Measurements from ENCODE around the gene MRI1. TPM values are rescaled to one million over a fixed set of nuclear protein-coding genes. Genes with fewer than 3 reads are reported as not detected.

The MRI1 gene
- total RNA-seq, 4 donors from 2014 or later, result 63.0 to 304 (median 99.2) TPM

- Histone ChIP-seq H3K4me3 (no peak overlapping the region), H3K27me3 (peaks cover 4% of the 10 kb centered on the region), H3K9me3 (no peaks in the 10 kb centered on the region), H3K36me3 (no peaks in the 10 kb centered on the region), H3K4me1 (no peaks in the 10 kb centered on the region), H3K27ac (no peak overlapping the region)
- TF ChIP-seq EP300 (IDR thresholded peaks at IDR 0.05; ENCODE audit: low read depth), result no peak
- TF ChIP-seq, protein P1, sequence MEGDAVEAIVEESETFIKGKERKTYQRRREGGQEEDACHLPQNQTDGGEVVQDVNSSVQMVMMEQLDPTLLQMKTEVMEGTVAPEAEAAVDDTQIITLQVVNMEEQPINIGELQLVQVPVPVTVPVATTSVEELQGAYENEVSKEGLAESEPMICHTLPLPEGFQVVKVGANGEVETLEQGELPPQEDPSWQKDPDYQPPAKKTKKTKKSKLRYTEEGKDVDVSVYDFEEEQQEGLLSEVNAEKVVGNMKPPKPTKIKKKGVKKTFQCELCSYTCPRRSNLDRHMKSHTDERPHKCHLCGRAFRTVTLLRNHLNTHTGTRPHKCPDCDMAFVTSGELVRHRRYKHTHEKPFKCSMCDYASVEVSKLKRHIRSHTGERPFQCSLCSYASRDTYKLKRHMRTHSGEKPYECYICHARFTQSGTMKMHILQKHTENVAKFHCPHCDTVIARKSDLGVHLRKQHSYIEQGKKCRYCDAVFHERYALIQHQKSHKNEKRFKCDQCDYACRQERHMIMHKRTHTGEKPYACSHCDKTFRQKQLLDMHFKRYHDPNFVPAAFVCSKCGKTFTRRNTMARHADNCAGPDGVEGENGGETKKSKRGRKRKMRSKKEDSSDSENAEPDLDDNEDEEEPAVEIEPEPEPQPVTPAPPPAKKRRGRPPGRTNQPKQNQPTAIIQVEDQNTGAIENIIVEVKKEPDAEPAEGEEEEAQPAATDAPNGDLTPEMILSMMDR (IDR thresholded peaks at IDR 0.05), result no peak
- 82 to 100% methylated on average over 1 to 5 of the region's 5 CpGs for WGBS, 2 donors (ENCODE audit: low coverage in 1 of 2)
- in situ Hi-C loops (cut with MboI; ENCODE audit: low pct_ligation_motif_present in 1 of 4, low pct_unique_long_range_greater_than_20kb in 1 of 4, low sequenced_read_pairs in 3 of 4) (loop anchor here in 2 of 4 donors (25.0 kb wide), 2 partner anchors 111 to 436 kb away; no protein-coding TSS in a partner anchor), intact Hi-C loops (cut with DNase I; ENCODE audit: low total_unique reads) (no loop called here)
- DNase-seq, result no peak
Measured at GRCh38 chr19:13723206-13723605, 41.1 kb upstream of the MRI1 start.

- no peaks in the 10 kb centered on the region for H3K27me3 ChIP-seq
- intact Hi-C loops (cut with DNase I; ENCODE audit: low total_unique reads), result no loop called here
- H3K9me3 ChIP-seq, result no peaks in the 10 kb centered on the region
- DNase-seq, result no peak
- H3K4me3 ChIP-seq, result no peak overlapping the region
- H3K27ac ChIP-seq, result no peak overlapping the region
- H3K4me1 ChIP-seq, result peaks cover 0 to 15% (median 7%) of the 10 kb centered on the region in 4 donors
- TF ChIP-seq EP300 (IDR thresholded peaks at IDR 0.05; ENCODE audit: low read depth) (no peak), POLR2AphosphoS5 (IDR thresholded peaks at IDR 0.05) (no peak), POLR2A (IDR thresholded peaks at IDR 0.05) (no peak)
- TF ChIP-seq, protein P1 (IDR thresholded peaks at IDR 0.05), result no peak
- in situ Hi-C loops (cut with MboI; ENCODE audit: low pct_ligation_motif_present in 1 of 4, low pct_unique_long_range_greater_than_20kb in 1 of 4, low sequenced_read_pairs in 3 of 4), result no loop called here
- WGBS, 2 donors (ENCODE audit: low coverage in 1 of 2), result 91 to 96% methylated on average over 3 to 5 of the region's 5 CpGs
- no peaks in the 10 kb centered on the region for H3K36me3 ChIP-seq
Measured at GRCh38 chr19:13726323-13726722, 38.0 kb upstream of the MRI1 start.

- in situ Hi-C loops (cut with MboI; ENCODE audit: low pct_ligation_motif_present in 1 of 4, low pct_unique_long_range_greater_than_20kb in 1 of 4, low sequenced_read_pairs in 3 of 4) (no loop called here), intact Hi-C loops (cut with DNase I; ENCODE audit: low total_unique reads) (no loop called here)
- no peak overlapping the region for H3K4me3 ChIP-seq
- 80 to 85% methylated on average over 5 to 8 of the region's 8 CpGs for WGBS, 2 donors (ENCODE audit: low coverage in 1 of 2)
- no peak overlapping the region for H3K27ac ChIP-seq
- DNase-seq, result no peak
- peaks cover 4 to 23% (median 14%) of the 10 kb centered on the region in 4 donors for H3K4me1 ChIP-seq
- H3K27me3 ChIP-seq, result no peaks in the 10 kb centered on the region
- no peaks in the 10 kb centered on the region for H3K36me3 ChIP-seq
- no peaks in the 10 kb centered on the region for H3K9me3 ChIP-seq
- no peak for TF ChIP-seq EP300 (IDR thresholded peaks at IDR 0.05; ENCODE audit: low read depth)
- TF ChIP-seq, protein P1 (IDR thresholded peaks at IDR 0.05), result no peak
- TF ChIP-seq POLR2A (IDR thresholded peaks at IDR 0.05), result no peak
- TF ChIP-seq POLR2AphosphoS5 (IDR thresholded peaks at IDR 0.05), result no peak
Measured at GRCh38 chr19:13727798-13728197, 36.5 kb upstream of the MRI1 start.

DNA sequence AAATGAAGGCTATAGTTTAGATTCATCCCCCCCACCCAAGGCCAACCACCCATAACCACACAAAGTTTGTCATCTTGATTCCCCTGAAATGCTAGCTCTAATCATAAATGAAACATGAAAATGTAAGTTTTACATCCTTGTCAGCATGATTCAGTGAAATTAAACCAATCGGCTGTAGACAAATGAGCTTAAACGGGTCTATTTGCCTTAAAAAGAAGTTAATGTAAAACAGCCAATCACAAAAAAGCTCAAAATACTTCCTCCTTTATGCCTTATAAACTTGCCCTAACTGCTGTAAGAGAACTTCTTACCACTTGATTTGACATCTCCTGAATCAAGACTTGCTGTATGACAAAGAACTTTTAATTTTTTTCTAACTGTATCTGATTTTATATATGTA, 34.5 kb upstream of the MRI1 start:
- Histone ChIP-seq H3K9me3 (no peaks in the 10 kb centered on the region), H3K36me3 (no peaks in the 10 kb centered on the region), H3K4me1 (peaks cover 4 to 23% (median 14%) of the 10 kb centered on the region in 4 donors), H3K27ac (peak overlapping the region in 3 of 4 donors; percentile 90 to 93 (median 91)), H3K4me3 (no peak overlapping the region), H3K27me3 (no peaks in the 10 kb centered on the region)
- 43 to 48% methylated on average over 2 of the region's 2 CpGs for WGBS, 2 donors (ENCODE audit: low coverage in 1 of 2)
- TF ChIP-seq, protein P1 (IDR thresholded peaks at IDR 0.05), result no peak
- no peak for TF ChIP-seq EP300 (IDR thresholded peaks at IDR 0.05; ENCODE audit: low read depth)
- TF ChIP-seq POLR2A (IDR thresholded peaks at IDR 0.05), result no peak
- no peak for TF ChIP-seq POLR2AphosphoS5 (IDR thresholded peaks at IDR 0.05)
- in situ Hi-C loops (cut with MboI; ENCODE audit: low pct_ligation_motif_present in 1 of 4, low pct_unique_long_range_greater_than_20kb in 1 of 4, low sequenced_read_pairs in 3 of 4) (no loop called here), intact Hi-C loops (cut with DNase I; ENCODE audit: low total_unique reads) (no loop called here)
- DNase-seq, result no peak

Data from transverse colon (tissue), 4 donors.